Fibroblast of pulmonary artery (primary cell): Measurements from ENCODE around the gene PTPRG.

Source experiments
- DNase-seq: peaks from one replicate; pipeline ENCODE4 v3.0.0-alpha.2; 2010; ENCODE audit warnings: low read depth
- H3K4me3 ChIP-seq: replicated peaks from 2 replicates; pipeline ENCODE4 v1.5.1; 2011; ENCODE audit warnings: low read depth, mild to moderate bottlenecking, control low read depth, low read length, moderate library complexity
- CTCF ChIP-seq: IDR thresholded peaks from 2 replicates; pipeline ENCODE4 v1.5.1; 2011; ENCODE audit warnings: mild to moderate bottlenecking, control low read depth, low read length, inconsistent platforms; ENCODE audit errors: missing control alignments

Gene PTPRG

GRCh38 chr3:61807865-61808276 is 246.5 kb downstream of the PTPRG start:
- DNase-seq, result peak; percentile 47
- TF ChIP-seq CTCF, result no peak
- H3K4me3 ChIP-seq, result no peak overlapping the region

GRCh38 chr3:61808526-61808925 is 247.2 kb downstream of the PTPRG start:
- DNase-seq, result peak; percentile 90
- H3K4me3 ChIP-seq, result no peak overlapping the region
- TF ChIP-seq CTCF, result no peak

GRCh38 chr3:61808999-61809398 is 247.6 kb downstream of the PTPRG start:
- DNase-seq, result no peak
- no peak overlapping the region for H3K4me3 ChIP-seq
- no peak for TF ChIP-seq CTCF

- TF ChIP-seq CTCF, result no peak
- no peak overlapping the region for H3K4me3 ChIP-seq
- peak; percentile 56 for DNase-seq
Measured at GRCh38 chr3:61809879-61810278, 248.5 kb downstream of the PTPRG start.

GRCh38 chr3:61810953-61811497 is 249.7 kb downstream of the PTPRG start:
- no peak for TF ChIP-seq CTCF
- no peak for DNase-seq

GRCh38 chr3:61811652-61812051 is 250.3 kb downstream of the PTPRG start:
- no peak for DNase-seq
- TF ChIP-seq CTCF, result no peak
- H3K4me3 ChIP-seq, result no peak overlapping the region

More at GRCh38 chr3:61810953-61811497, 249.7 kb downstream of the PTPRG start:
- no peak overlapping the region for H3K4me3 ChIP-seq

- no peak overlapping the region for H3K4me3 ChIP-seq
- no peak for DNase-seq
- TF ChIP-seq CTCF, result no peak
Measured at GRCh38 chr3:61812085-61812484, 250.7 kb downstream of the PTPRG start.
